ENCODE data around the gene TTC36. TPM values are rescaled to one million over a fixed set of nuclear protein-coding genes. Genes with fewer than 3 reads are reported as not detected.
"Not testable (repeated sequence)": the region's sequence is repeated elsewhere in the genome, so short reads cannot be mapped to it uniquely, and the experiment has no call there.

TTC36 gene
- polyA plus RNA-seq, 3 donors from 2014 or later: 0.37 to 0.50 (median 0.50) TPM

- H3K27ac Mint-ChIP-seq: peak overlapping the region; percentile 88 to 98 (median 96)
- no peaks in the 10 kb centered on the region for H3K9me3 Mint-ChIP-seq
- H3K36me3 Mint-ChIP-seq: no peaks in the 10 kb centered on the region
- peak overlapping the region; percentile 88 to 98 (median 95) for H3K4me3 Mint-ChIP-seq
- H3K4me1 Mint-ChIP-seq: peaks cover 48 to 61% of the 10 kb centered on the region in 2 donors
- peaks cover 2 to 8% (median 3%) of the 10 kb centered on the region in 3 donors for H3K27me3 Mint-ChIP-seq (ENCODE audit: low read depth in 3 of 3)
- DNase-seq: peak; percentile 12 to 24 (median 24)
Observed at GRCh38 chr11:118572981-118573550, 45.8 kb downstream of the TTC36 start.

DNA sequence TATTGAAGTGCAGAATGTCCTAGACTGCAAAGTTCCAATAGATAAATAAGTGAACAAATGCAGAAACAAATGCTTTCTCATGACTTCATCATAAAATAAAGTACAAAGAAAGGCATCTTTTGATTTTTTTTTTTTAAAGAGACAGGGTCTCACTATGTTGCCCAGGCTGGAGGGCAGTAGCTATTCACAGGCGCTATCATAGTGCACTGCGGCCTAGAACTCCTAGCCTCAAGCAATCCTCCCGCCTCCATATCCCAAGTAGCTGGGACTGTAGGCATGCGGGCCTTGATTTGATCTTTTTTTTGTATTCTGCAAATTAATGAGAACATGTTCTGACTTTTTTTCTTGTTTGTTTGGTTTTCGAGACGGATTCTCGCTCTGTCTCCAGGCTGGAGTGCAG lies 47.4 kb downstream of the TTC36 start:
- Mint-ChIP-seq H3K27ac (peak overlapping the region in 1 of 6 donors; percentile 77), H3K4me3 (peak overlapping the region; percentile 38 to 75 (median 60)), H3K36me3 (no peaks in the 10 kb centered on the region), H3K27me3 (ENCODE audit: low read depth in 3 of 3) (peaks cover 2 to 8% (median 3%) of the 10 kb centered on the region in 3 donors), H3K9me3 (no peaks in the 10 kb centered on the region), H3K4me1 (peaks cover 58 to 73% of the 10 kb centered on the region in 2 donors)
- no peak for DNase-seq

GRCh38 chr11:118577995-118578394 lies 50.7 kb downstream of the TTC36 start:
- Mint-ChIP-seq H3K27ac (peak overlapping the region in 1 of 6 donors; percentile 30), H3K4me1 (peaks cover 53 to 68% of the 10 kb centered on the region in 2 donors), H3K4me3 (peak overlapping the region in 1 of 5 donors; percentile 23)
- DNase-seq; H3K27me3 Mint-ChIP-seq (ENCODE audit: low read depth in 3 of 3); H3K36me3 Mint-ChIP-seq; H3K9me3 Mint-ChIP-seq: not testable (repeated sequence)

Other genes with a start within 250 kb of the TTC36 start
- gene CD3E, start 222.7 kb upstream of the TTC36 start, polyA plus RNA-seq: 100 to 1,000 TPM in 2 of 3 donors, 10 to 100 TPM in 1; 50.4 to 456 (median 296) TPM
- 10 to 100 TPM; 19.8 to 97.2 (median 20.5) TPM for gene CD3D, start 184.8 kb upstream of the TTC36 start, polyA plus RNA-seq
- 10 to 100 TPM in 2 of 3 donors, 1 to 10 TPM in 1; 4.1 to 40.7 (median 10.8) TPM for gene CD3G, start 183.1 kb upstream of the TTC36 start, polyA plus RNA-seq
- 10 to 100 TPM; 13.7 to 26.3 (median 14.1) TPM for gene UBE4A, start 167.9 kb upstream of the TTC36 start, polyA plus RNA-seq
- 100 to 1,000 TPM; 448 to 825 (median 551) TPM for gene ATP5MG, start 125.9 kb upstream of the TTC36 start, polyA plus RNA-seq
- 10 to 100 TPM in 1 of 3 donors, 1 to 10 TPM in 2; 3.2 to 22.5 (median 6.6) TPM for gene KMT2A, start 91.0 kb upstream of the TTC36 start, polyA plus RNA-seq
- gene TMEM25, start 3.7 kb downstream of the TTC36 start, polyA plus RNA-seq: 10 to 100 TPM in 2 of 3 donors, 1 to 10 TPM in 1; 9.6 to 16.8 (median 10.8) TPM
- gene IFT46, start 38.5 kb downstream of the TTC36 start, polyA plus RNA-seq: 1 to 10 TPM; 5.9 to 8.1 (median 7.4) TPM
- 100 to 1,000 TPM in 2 of 3 donors, 10 to 100 TPM in 1; 99.9 to 164 (median 157) TPM for gene ARCN1, start 44.9 kb downstream of the TTC36 start, polyA plus RNA-seq
- under 1 TPM in 1 of 3 donors, not detected in 2; 0.17 TPM for gene PHLDB1, start 80.1 kb downstream of the TTC36 start, polyA plus RNA-seq
- not detected for gene TREH, start 152.2 kb downstream of the TTC36 start, polyA plus RNA-seq

Measured in immature natural killer cell (primary cell).